SK-N-SH treated with all-trans-retinoic acid at 6 μM for 48 hours (cell line): ENCODE results near the gene ISG15.

Experiments
- CSDC2 ChIP-seq: fragments of 250-450 bp; sonication (Bioruptor Pico); IDR thresholded peaks from 2 replicates; pipeline ENCODE4 v1.5.0; 2020; ENCODE audit warnings: mild to moderate bottlenecking, moderate library complexity
- TF ChIP-seq, protein P1 (sequence below): fragments of 250-450 bp; sonication (Bioruptor Pico); IDR thresholded peaks from 2 replicates; pipeline ENCODE4 v1.5.1; 2020; ENCODE audit warnings: low read depth, mild to moderate bottlenecking, moderate library complexity

- TF ChIP-seq, protein P1, sequence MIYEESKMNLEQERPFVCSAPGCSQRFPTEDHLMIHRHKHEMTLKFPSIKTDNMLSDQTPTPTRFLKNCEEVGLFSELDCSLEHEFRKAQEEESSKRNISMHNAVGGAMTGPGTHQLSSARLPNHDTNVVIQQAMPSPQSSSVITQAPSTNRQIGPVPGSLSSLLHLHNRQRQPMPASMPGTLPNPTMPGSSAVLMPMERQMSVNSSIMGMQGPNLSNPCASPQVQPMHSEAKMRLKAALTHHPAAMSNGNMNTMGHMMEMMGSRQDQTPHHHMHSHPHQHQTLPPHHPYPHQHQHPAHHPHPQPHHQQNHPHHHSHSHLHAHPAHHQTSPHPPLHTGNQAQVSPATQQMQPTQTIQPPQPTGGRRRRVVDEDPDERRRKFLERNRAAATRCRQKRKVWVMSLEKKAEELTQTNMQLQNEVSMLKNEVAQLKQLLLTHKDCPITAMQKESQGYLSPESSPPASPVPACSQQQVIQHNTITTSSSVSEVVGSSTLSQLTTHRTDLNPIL (CRISPR knock-in tag) = no peak
- no peak for TF ChIP-seq CSDC2
Measured at GRCh38 chr1:966704-967300, 46.5 kb upstream of the ISG15 start.
